ENCODE results near the gene TSPEAR.

DNA sequence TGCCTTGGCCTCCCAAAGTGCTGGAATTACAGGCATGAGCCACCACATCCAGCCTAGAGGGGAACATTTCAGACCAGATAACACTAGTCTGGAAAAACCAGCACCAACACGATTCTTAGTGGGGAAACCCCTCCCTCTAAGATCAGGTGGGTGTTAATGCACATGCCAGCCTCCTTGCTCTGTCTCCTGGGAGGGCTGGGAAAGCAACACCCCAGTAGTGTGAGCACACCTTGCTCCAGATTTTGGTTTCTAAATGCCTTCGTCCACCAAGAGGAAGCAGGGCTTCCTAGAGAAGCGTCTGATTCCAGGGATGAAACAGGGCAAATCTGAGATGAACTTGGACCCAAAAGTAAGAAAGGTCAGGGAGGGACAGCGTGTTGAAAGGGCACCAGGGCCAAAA is 140.1 kb downstream of the TSPEAR start:
- TF ChIP-seq EP300 (IDR thresholded peaks at IDR 0.05) (no peak), CTCF (IDR thresholded peaks at IDR 0.05) (no peak)
